GM12873 (cell line): ENCODE results near the gene SCP2D1.

ENCODE experiments used
- CTCF ChIP-seq: IDR thresholded peaks from 2 replicates; pipeline ENCODE4 v1.5.1; 2012; ENCODE audit warnings: low read depth, mild to moderate bottlenecking, moderate library complexity, low read length, control low read depth; ENCODE audit not compliant: insufficient read depth; ENCODE audit errors: missing control alignments

Gene SCP2D1

GRCh38 chr20:18796282-18796833 lies 17.2 kb upstream of the SCP2D1 start:
- TF ChIP-seq CTCF: no peak

- no peak for TF ChIP-seq CTCF
Measured at GRCh38 chr20:18801516-18801915, 12.1 kb upstream of the SCP2D1 start.

- no peak for TF ChIP-seq CTCF
Measured at GRCh38 chr20:18802012-18802634, 11.5 kb upstream of the SCP2D1 start.

DNA sequence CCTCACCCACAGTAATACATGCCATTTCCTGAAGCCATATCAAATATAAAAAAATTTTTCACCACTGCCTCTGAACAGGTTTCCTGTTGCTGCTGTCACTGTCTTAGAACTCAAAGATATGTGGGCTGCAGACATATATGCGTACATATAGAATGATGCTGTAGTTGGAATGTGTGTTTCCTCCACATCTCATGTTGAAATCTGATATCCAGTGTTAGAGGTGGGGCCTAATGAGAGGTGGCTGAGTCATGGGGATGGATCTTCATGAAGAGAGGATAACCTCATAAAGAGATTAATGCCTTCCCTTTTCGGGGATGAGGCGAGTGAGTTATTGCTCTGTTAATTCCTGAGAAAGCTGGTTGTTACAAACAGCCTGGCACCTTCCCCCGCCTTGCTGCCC lies 7.7 kb upstream of the SCP2D1 start:
- TF ChIP-seq CTCF: no peak

DNA sequence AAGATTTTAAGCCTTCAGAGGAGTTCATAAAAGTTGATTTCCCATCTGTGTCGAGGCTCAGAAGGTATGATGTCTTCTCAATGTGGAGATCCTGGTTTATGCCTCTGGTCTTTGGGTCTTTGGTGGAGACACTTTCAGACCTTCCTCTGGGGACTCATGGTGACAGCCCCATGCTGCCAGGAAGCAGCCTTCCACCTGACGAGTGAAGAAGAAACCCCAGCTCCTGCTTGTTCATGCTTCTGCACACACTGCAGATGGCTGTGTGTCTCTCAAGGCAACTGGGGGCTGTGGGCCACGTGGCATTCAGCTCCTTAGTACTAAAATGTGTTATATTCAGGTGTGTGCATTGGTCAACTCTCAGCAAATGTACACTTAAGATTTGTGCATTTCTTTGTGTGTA lies 4.9 kb upstream of the SCP2D1 start:
- no peak for TF ChIP-seq CTCF

DNA sequence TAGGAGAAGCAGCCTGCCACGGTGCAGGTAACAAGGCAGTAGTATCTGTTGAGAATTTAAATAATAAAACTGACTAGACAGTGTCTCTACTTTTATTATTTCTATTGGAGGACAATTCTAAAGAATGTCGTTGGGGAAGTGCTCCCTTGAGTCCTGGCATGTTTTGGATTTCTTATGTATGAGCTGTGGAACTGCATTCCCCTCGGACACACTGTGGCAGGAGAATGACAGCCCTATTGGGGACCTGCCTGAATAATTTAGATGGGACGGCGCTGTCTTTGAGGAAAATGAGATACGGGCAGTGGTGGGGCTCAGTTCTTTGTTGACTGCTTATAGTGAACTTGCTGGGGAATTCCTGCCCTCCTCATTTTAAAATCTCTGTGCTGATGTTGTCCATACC lies 2.4 kb upstream of the SCP2D1 start:
- no peak for TF ChIP-seq CTCF

DNA sequence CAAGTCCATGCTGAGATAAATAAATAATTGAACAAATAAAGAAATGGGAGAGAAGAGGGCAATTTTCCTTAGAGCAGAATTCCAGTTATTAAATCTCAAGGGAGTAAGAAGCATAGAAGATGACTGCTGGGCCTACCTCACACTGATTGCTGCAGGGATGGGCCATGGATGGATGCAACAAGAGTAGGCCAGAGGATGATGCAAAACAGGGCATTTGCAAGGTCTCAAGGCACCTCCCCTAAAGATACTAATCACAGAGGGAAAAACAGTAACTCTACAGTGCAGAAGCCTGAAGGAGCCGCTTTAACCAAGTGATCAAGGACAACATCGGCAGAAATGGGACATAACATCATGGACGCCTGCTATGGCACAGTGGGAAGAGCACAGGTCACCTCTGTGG lies 1.7 kb upstream of the SCP2D1 start:
- TF ChIP-seq CTCF: no peak
